Suprapubic skin (tissue), 4 donors: ENCODE results near the gene SPOPL.

Source experiments
- CTCF ChIP-seq, 2 donors: fragments of 200-600 bp in 1 of 2; fragments of 450-650 bp in 1 of 2; sonication (generic) in 1 of 2; IDR thresholded peaks; one replicate each; pipeline ENCODE4 v1.5.1; 2016 to 2019; ENCODE audit warnings: antibody characterized with exemption in 2 of 2, mild to moderate bottlenecking in 1 of 2, moderate library complexity in 1 of 2
- POLR2A ChIP-seq, 2 donors: fragments of 450-650 bp; IDR thresholded peaks; one replicate each; pipeline ENCODE4 v1.6.1; 2017; ENCODE audit warnings: antibody characterized with exemption in 2 of 2, mild to moderate bottlenecking in 2 of 2, moderate library complexity in 2 of 2
- POLR2AphosphoS5 ChIP-seq, 3 donors: sonication (generic); formaldehyde crosslinking; IDR thresholded peaks; one replicate each; pipeline ENCODE4 v1.6.1; 2017; ENCODE audit warnings: antibody characterized with exemption in 3 of 3

- TF ChIP-seq CTCF (IDR thresholded peaks at IDR 0.05), result no peak
- TF ChIP-seq POLR2AphosphoS5 (IDR thresholded peaks at IDR 0.05), result no peak
- no peak for TF ChIP-seq POLR2A (IDR thresholded peaks at IDR 0.05)
Measured at GRCh38 chr2:138559641-138560040, 58.1 kb downstream of the SPOPL start.
